ENCODE measurements around the gene CHP1. TPM values are rescaled to one million over a fixed set of nuclear protein-coding genes. Genes with fewer than 3 reads are reported as not detected.
"Not testable (repeated sequence)": the region's sequence is repeated elsewhere in the genome, so short reads cannot be mapped to it uniquely, and the experiment has no call there.

Gene CHP1
- total RNA-seq, 4 donors from 2014 or later: 103 to 187 (median 166) TPM

DNA sequence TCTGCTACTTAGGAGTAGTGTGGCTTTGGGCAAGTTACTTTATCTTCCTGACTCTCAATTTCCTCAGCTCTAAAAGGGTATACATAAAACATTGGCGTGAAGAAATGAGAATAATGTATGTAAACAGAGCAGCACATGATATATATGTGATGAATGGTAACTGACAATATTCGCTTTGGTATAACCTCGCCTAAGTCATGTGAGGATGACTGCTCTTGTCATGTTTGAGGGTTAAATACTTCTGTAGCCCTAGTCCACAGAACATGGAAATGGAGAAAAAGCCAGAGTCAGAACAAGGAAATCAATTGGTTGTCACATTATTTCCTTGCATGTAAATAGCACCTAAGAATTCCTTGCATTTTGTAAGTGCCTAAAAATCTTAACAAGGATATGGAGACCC, 25.0 kb downstream of the CHP1 start:
- no peak for TF ChIP-seq POLR2AphosphoS5 (IDR thresholded peaks at IDR 0.05)
- no peak for TF ChIP-seq EP300 (IDR thresholded peaks at IDR 0.05)
- TF ChIP-seq POLR2A (IDR thresholded peaks at IDR 0.05): no peak
- H3K27me3 ChIP-seq: no peaks in the 10 kb centered on the region
- H3K27ac ChIP-seq: no peak overlapping the region
- H3K9me3 ChIP-seq: no peaks in the 10 kb centered on the region
- H3K4me1 ChIP-seq: no peaks in the 10 kb centered on the region
- H3K4me3 ChIP-seq: no peak overlapping the region
- 95% methylated on average over 3 of the region's 3 CpGs for WGBS
- H3K36me3 ChIP-seq: peaks cover 34% of the 10 kb centered on the region
- no peak for DNase-seq (ENCODE audit: low spot score in 2 of 2)

DNA sequence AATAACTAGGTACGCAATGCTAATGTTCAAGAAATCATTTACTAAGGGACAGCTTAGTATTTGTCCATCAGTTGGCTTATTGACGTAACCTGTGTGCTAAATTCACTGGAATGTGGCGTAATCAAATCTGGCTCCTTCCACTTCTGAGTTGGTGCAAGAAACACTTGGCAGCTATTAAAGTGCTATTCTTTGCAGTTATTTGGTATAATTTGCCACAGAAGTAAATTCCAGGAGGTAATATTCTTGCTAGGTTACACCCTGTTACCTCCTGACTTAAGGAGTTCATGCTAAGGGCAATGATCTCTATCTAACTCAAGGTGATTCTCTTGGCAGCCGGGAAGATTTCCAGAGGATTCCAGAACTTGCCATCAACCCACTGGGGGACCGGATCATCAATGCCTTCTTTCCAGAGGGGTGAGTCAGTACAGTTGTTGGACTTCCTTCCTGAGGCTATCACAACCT, 25.5 kb downstream of the CHP1 start:
- TF ChIP-seq POLR2A (IDR thresholded peaks at IDR 0.05) (no peak), EP300 (IDR thresholded peaks at IDR 0.05) (no peak), POLR2AphosphoS5 (IDR thresholded peaks at IDR 0.05) (no peak)
- TF ChIP-seq, protein P1, sequence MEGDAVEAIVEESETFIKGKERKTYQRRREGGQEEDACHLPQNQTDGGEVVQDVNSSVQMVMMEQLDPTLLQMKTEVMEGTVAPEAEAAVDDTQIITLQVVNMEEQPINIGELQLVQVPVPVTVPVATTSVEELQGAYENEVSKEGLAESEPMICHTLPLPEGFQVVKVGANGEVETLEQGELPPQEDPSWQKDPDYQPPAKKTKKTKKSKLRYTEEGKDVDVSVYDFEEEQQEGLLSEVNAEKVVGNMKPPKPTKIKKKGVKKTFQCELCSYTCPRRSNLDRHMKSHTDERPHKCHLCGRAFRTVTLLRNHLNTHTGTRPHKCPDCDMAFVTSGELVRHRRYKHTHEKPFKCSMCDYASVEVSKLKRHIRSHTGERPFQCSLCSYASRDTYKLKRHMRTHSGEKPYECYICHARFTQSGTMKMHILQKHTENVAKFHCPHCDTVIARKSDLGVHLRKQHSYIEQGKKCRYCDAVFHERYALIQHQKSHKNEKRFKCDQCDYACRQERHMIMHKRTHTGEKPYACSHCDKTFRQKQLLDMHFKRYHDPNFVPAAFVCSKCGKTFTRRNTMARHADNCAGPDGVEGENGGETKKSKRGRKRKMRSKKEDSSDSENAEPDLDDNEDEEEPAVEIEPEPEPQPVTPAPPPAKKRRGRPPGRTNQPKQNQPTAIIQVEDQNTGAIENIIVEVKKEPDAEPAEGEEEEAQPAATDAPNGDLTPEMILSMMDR (IDR thresholded peaks at IDR 0.05): no peak
- DNase-seq (ENCODE audit: low spot score in 2 of 2): no peak

DNA sequence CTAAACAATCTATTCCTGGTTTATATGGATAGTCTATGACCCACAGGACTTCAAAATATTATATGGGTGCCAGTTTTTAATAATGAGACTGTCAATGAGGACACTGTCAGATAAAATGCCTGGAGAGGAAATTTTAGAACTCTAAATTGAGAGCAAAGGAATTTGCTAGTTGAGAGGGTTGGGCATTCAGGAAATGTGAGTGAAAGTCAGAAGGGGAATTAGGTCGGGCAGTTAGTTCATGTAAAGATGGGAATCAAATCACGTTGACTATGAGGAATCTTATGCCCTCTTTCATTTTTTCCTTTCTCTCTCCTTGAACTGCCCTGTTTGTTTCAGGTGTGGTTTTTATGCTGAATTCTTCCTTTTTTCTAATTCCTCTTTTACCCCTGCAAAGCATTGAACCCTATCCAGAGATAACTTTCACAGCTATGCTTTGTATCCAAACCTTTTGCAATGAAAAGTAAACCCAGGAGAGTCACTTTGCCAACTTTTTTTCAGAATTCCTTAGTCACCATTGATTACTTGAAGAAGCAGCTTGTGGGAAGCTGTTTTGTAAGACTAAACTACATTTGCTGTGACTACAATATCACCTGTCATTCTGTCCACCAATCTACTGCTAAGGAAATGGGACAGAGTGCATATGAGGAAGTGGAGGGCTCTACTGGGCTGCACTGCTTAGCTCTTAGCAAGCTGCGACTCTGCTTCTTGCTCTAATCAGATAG, 27.8 kb downstream of the CHP1 start:
- Histone ChIP-seq H3K9me3 (no peaks in the 10 kb centered on the region), H3K27me3 (no peaks in the 10 kb centered on the region), H3K4me3 (no peak overlapping the region), H3K27ac (peak overlapping the region; percentile 34), H3K36me3 (peaks cover 40% of the 10 kb centered on the region), H3K4me1 (no peaks in the 10 kb centered on the region)
- no peak for TF ChIP-seq POLR2AphosphoS5 (IDR thresholded peaks at IDR 0.05)
- no peak for TF ChIP-seq POLR2A (IDR thresholded peaks at IDR 0.05)
- TF ChIP-seq, protein P1 (IDR thresholded peaks at IDR 0.05): no peak
- no peak for TF ChIP-seq EP300 (IDR thresholded peaks at IDR 0.05)
- no peak for DNase-seq (ENCODE audit: low spot score in 2 of 2)
- WGBS: 51% methylated on average over 3 of the region's 3 CpGs

More for the DNA sequence above, 25.5 kb downstream of the CHP1 start:
- Histone ChIP-seq H3K4me3 (no peak overlapping the region), H3K9me3 (no peaks in the 10 kb centered on the region), H3K4me1 (no peaks in the 10 kb centered on the region), H3K27me3 (no peaks in the 10 kb centered on the region), H3K36me3 (peaks cover 38% of the 10 kb centered on the region), H3K27ac (no peak overlapping the region)
- 72% methylated on average over 5 of the region's 5 CpGs for WGBS

DNA sequence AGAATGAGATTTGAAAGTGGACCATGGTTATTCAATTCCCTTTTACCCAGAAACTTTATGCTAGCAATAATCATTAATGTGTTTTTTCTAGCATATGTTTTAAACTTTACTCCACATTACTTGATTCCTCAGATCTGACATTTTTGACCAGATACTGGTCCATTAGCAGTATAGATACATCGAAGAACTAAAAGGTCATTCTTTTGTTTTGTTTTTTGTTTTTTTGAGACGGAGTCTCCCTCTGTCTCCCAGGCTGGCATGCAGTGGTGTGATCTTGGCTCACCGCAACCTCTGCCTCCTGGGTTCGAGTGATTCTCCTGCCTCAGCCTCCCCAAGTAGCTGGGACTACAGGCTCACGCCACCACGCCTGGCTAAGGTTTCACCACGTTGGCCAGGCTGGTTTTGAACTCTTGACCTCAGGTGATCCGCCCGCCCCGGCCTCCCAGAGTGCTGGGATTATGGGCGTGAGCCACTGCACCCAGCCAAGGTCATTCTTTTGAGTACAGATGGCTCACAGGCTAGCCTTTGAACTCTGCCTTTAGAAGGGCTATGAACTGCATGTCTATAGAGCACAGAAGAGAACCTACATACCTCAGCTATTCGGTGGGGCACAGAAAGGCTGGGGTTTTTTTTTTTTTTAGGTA, 28.6 kb downstream of the CHP1 start:
- no peaks in the 10 kb centered on the region for H3K27me3 ChIP-seq
- peak overlapping the region; percentile 34 for H3K27ac ChIP-seq
- no peaks in the 10 kb centered on the region for H3K9me3 ChIP-seq
- H3K36me3 ChIP-seq: peaks cover 44% of the 10 kb centered on the region
- DNase-seq (ENCODE audit: low spot score in 2 of 2): no peak
- no peaks in the 10 kb centered on the region for H3K4me1 ChIP-seq
- TF ChIP-seq POLR2A (IDR thresholded peaks at IDR 0.05) (no peak), POLR2AphosphoS5 (IDR thresholded peaks at IDR 0.05) (no peak), EP300 (IDR thresholded peaks at IDR 0.05) (no peak)
- TF ChIP-seq, protein P1 (IDR thresholded peaks at IDR 0.05): no peak
- 85% methylated on average over 12 of the region's 12 CpGs for WGBS
- H3K4me3 ChIP-seq: no peak overlapping the region

DNA sequence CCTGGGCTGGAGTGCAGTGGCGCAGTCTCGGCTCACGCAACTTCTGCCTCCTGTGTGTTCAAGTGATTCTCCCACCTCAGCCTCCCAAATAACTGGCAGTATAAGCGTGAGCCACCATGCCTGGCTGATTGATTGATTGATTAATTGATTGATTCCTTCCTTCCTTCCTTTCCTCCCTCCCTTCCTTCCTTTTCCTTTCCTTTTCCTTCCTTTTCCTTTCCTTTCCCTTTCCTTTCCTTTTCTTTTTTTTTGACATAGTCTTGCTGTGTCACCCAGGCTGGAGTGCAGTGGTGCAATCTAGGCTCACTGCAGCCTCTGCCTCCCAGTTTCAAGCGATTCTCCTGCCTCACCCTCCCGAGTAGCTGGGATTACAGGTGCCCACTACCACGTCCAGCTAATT, 29.9 kb downstream of the CHP1 start:
- H3K36me3 ChIP-seq: peaks cover 53% of the 10 kb centered on the region
- not testable (repeated sequence) for H3K9me3 ChIP-seq; H3K27me3 ChIP-seq; H3K4me1 ChIP-seq; DNase-seq (ENCODE audit: low spot score in 2 of 2); H3K4me3 ChIP-seq; H3K27ac ChIP-seq
- WGBS: 96% methylated on average over 7 of the region's 7 CpGs

DNA sequence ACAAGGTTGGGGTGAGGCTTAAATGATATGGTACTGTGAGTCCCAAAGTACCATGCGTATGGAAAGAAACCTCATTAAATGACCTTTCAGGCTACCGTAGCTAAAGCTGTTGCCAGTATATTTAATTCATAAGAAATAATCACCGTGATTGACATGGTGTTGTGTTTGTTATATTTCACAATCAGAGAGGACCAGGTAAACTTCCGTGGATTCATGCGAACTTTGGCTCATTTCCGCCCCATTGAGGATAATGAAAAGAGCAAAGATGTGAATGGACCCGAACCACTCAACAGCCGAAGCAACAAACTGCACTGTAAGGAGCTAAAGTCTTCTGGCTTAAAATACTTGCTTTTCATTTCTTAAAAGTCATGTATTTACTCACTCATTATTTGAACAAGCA, 31.5 kb downstream of the CHP1 start:
- no peaks in the 10 kb centered on the region for H3K9me3 ChIP-seq
- peaks cover 50% of the 10 kb centered on the region for H3K36me3 ChIP-seq
- DNase-seq (ENCODE audit: low spot score in 2 of 2): no peak
- no peaks in the 10 kb centered on the region for H3K27me3 ChIP-seq
- 94% methylated on average over 8 of the region's 8 CpGs for WGBS
- no peak for TF ChIP-seq POLR2A (IDR thresholded peaks at IDR 0.05)
- TF ChIP-seq, protein P1 (IDR thresholded peaks at IDR 0.05): no peak
- no peak for TF ChIP-seq POLR2AphosphoS5 (IDR thresholded peaks at IDR 0.05)
- TF ChIP-seq EP300 (IDR thresholded peaks at IDR 0.05): no peak
- no peaks in the 10 kb centered on the region for H3K4me1 ChIP-seq
- no peak overlapping the region for H3K4me3 ChIP-seq
- H3K27ac ChIP-seq: no peak overlapping the region
